ENCODE measurements around the gene MKX.

- TF ChIP-seq, protein P1, sequence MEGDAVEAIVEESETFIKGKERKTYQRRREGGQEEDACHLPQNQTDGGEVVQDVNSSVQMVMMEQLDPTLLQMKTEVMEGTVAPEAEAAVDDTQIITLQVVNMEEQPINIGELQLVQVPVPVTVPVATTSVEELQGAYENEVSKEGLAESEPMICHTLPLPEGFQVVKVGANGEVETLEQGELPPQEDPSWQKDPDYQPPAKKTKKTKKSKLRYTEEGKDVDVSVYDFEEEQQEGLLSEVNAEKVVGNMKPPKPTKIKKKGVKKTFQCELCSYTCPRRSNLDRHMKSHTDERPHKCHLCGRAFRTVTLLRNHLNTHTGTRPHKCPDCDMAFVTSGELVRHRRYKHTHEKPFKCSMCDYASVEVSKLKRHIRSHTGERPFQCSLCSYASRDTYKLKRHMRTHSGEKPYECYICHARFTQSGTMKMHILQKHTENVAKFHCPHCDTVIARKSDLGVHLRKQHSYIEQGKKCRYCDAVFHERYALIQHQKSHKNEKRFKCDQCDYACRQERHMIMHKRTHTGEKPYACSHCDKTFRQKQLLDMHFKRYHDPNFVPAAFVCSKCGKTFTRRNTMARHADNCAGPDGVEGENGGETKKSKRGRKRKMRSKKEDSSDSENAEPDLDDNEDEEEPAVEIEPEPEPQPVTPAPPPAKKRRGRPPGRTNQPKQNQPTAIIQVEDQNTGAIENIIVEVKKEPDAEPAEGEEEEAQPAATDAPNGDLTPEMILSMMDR (IDR thresholded peaks at IDR 0.05; ENCODE audit: insufficient read depth, low read length) = no peak
- TF ChIP-seq, protein P2, sequence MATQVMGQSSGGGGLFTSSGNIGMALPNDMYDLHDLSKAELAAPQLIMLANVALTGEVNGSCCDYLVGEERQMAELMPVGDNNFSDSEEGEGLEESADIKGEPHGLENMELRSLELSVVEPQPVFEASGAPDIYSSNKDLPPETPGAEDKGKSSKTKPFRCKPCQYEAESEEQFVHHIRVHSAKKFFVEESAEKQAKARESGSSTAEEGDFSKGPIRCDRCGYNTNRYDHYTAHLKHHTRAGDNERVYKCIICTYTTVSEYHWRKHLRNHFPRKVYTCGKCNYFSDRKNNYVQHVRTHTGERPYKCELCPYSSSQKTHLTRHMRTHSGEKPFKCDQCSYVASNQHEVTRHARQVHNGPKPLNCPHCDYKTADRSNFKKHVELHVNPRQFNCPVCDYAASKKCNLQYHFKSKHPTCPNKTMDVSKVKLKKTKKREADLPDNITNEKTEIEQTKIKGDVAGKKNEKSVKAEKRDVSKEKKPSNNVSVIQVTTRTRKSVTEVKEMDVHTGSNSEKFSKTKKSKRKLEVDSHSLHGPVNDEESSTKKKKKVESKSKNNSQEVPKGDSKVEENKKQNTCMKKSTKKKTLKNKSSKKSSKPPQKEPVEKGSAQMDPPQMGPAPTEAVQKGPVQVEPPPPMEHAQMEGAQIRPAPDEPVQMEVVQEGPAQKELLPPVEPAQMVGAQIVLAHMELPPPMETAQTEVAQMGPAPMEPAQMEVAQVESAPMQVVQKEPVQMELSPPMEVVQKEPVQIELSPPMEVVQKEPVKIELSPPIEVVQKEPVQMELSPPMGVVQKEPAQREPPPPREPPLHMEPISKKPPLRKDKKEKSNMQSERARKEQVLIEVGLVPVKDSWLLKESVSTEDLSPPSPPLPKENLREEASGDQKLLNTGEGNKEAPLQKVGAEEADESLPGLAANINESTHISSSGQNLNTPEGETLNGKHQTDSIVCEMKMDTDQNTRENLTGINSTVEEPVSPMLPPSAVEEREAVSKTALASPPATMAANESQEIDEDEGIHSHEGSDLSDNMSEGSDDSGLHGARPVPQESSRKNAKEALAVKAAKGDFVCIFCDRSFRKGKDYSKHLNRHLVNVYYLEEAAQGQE (IDR thresholded peaks at IDR 0.05; ENCODE audit: insufficient replicate concordance, low read depth) = no peak
- TF ChIP-seq POLR2AphosphoS5 (IDR thresholded peaks at IDR 0.05; ENCODE audit: low read depth) = no peak
- no peak for TF ChIP-seq SPI1 (IDR thresholded peaks at IDR 0.05; ENCODE audit: borderline replicate concordance, low read depth)
- no peak for TF ChIP-seq GABPA (IDR thresholded peaks at IDR 0.05; ENCODE audit: low read depth)
Observed at GRCh38 chr10:27709304-27709703, 36.3 kb downstream of the MKX start.

Measured in HL-60 (cell line).